ENCODE measurements around the gene OR52E4.

OR52E4 gene

DNA sequence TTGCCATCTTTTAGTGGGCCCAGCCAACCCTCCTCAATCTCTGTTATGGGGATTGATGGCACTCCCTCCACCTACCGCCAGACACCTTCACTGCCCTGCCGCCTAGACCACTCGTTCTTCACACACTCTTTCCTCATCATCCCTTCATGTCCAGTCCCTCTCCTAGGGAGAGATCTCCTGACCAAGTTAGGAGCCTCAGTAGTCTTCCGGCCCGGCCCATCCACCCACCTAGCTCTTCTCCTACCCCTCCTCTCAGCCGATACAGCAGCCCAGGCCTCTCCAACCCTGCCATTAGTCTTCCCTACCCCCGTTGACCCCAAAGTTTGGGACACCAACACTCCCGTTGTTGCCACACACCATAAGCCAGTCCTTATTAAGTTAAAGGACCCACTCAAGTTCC, 50.6 kb downstream of the OR52E4 start:
- DNase-seq (ENCODE audit: low spot score) = no peak
- in situ Hi-C loops (cut with MboI; ENCODE audit: low pct_unique_long_range_greater_than_20kb, low sequenced_read_pairs, unreplicated experiment) = no loop called here
- TF ChIP-seq, protein P1, sequence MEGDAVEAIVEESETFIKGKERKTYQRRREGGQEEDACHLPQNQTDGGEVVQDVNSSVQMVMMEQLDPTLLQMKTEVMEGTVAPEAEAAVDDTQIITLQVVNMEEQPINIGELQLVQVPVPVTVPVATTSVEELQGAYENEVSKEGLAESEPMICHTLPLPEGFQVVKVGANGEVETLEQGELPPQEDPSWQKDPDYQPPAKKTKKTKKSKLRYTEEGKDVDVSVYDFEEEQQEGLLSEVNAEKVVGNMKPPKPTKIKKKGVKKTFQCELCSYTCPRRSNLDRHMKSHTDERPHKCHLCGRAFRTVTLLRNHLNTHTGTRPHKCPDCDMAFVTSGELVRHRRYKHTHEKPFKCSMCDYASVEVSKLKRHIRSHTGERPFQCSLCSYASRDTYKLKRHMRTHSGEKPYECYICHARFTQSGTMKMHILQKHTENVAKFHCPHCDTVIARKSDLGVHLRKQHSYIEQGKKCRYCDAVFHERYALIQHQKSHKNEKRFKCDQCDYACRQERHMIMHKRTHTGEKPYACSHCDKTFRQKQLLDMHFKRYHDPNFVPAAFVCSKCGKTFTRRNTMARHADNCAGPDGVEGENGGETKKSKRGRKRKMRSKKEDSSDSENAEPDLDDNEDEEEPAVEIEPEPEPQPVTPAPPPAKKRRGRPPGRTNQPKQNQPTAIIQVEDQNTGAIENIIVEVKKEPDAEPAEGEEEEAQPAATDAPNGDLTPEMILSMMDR (IDR thresholded peaks at IDR 0.05; ENCODE audit: extremely low read depth, insufficient read depth, missing control alignments) = no peak

DNA sequence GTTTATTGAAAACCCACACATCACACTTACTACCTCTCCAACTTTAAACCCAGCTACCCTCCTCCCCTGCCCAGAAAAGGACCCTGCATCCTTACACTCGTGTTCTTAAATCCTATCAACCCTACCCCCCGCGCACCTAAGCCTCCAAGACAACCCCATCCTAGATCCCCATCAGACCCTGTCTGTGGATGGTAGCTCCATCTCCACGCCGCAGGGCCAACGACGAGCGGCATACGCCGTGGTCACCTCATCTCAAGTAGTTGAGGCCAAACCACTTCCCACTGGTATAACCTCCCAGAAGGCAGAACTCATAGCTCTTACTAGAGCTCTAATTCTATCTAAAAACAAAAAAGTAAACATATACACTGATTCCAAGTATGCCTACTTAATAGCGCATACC, 52.2 kb downstream of the OR52E4 start:
- no peak for DNase-seq (ENCODE audit: low spot score)
- TF ChIP-seq, protein P1 (IDR thresholded peaks at IDR 0.05; ENCODE audit: extremely low read depth, insufficient read depth, missing control alignments) = no peak
- in situ Hi-C loops (cut with MboI; ENCODE audit: low pct_unique_long_range_greater_than_20kb, low sequenced_read_pairs, unreplicated experiment) = no loop called here

DNA sequence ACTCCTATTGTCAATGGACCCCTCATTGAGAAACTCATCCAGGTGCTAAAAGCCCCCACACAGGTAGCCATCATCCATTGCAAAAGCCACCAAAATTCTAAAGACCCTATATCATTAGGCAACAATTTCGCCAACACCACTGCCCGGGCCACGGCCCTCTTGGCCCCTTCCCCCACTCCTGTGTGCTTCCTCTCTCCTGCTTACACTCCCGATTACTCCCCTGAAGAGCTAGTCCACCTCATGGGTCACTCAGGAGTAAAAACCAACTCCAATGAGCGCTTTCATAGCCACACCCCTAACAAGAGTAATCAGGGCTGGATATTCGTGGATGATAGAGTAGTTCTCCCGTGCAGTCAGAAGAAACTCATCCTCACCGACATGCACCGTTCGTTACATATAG, 52.7 kb downstream of the OR52E4 start:
- TF ChIP-seq, protein P1 (IDR thresholded peaks at IDR 0.05; ENCODE audit: extremely low read depth, insufficient read depth, missing control alignments) = no peak
- in situ Hi-C loops (cut with MboI; ENCODE audit: low pct_unique_long_range_greater_than_20kb, low sequenced_read_pairs, unreplicated experiment) = no loop called here
- no peak for DNase-seq (ENCODE audit: low spot score)

Measured in GM13977 (cell line).